H9 (cell line): ENCODE data around the gene TEX11. TPM values are rescaled to one million over a fixed set of nuclear protein-coding genes. Genes with fewer than 3 reads are reported as not detected.
"Not testable (repeated sequence)": the region's sequence is repeated elsewhere in the genome, so short reads cannot be mapped to it uniquely, and the experiment has no call there.

ENCODE experiments used
- DNase-seq: peaks from one replicate; pipeline ENCODE4 v3.0.0-alpha.2; 2017
- H2AFZ ChIP-seq: one replicate; pipeline ENCODE4 v1.6.1; 2013; ENCODE audit warnings: mild to moderate bottlenecking, low read length, control low read depth, moderate library complexity
- H2AK5ac ChIP-seq: 2 replicates; pipeline ENCODE4 v1.6.1; 2013; ENCODE audit warnings: low read length, control low read depth, mixed read lengths; ENCODE audit not compliant: insufficient read length
- H2BK120ac ChIP-seq: one replicate; pipeline ENCODE4 v1.6.1; 2013; ENCODE audit warnings: low read depth, mild to moderate bottlenecking, low read length, control low read depth, inconsistent platforms; ENCODE audit not compliant: poor library complexity, severe bottlenecking
- H2BK12ac ChIP-seq: 2 replicates; pipeline ENCODE4 v1.6.1; 2013; ENCODE audit warnings: low read length, control low read depth, mixed read lengths, low read depth; ENCODE audit not compliant: insufficient read length
- H2BK15ac ChIP-seq: 2 replicates; pipeline ENCODE4 v1.6.1; 2013; ENCODE audit warnings: low read depth, low read length, control low read depth
- H2BK20ac ChIP-seq: one replicate; pipeline ENCODE4 v1.6.1; 2013; ENCODE audit warnings: low read depth, mild to moderate bottlenecking, low read length, control low read depth, inconsistent platforms; ENCODE audit not compliant: poor library complexity, severe bottlenecking
- H2BK5ac ChIP-seq: 2 replicates; pipeline ENCODE4 v1.6.1; 2013; ENCODE audit warnings: low read length, control low read depth, mixed read lengths; ENCODE audit not compliant: insufficient read length
- H3K14ac ChIP-seq: 2 replicates; pipeline ENCODE4 v1.6.1; 2013; ENCODE audit warnings: low read length, control low read depth; ENCODE audit not compliant: insufficient read depth
- H3K18ac ChIP-seq: 2 replicates; pipeline ENCODE4 v1.6.1; 2013; ENCODE audit warnings: low read depth, mild to moderate bottlenecking, mixed read lengths, low read length, control low read depth; ENCODE audit not compliant: insufficient read length
- H3K23ac ChIP-seq: 2 replicates; pipeline ENCODE4 v1.6.1; 2013; ENCODE audit warnings: low read length, control low read depth, mixed read lengths, low read depth; ENCODE audit not compliant: insufficient read length
- H3K23me2 ChIP-seq: 2 replicates; pipeline ENCODE4 v1.6.1; 2013; ENCODE audit warnings: low read depth, mild to moderate bottlenecking, mixed read lengths, low read length, control low read depth; ENCODE audit not compliant: insufficient read length, poor library complexity, severe bottlenecking
- H3K27ac ChIP-seq: 2 replicates; pipeline ENCODE4 v1.5.1; 2013; ENCODE audit warnings: low read length, control low read depth, mixed read lengths, low read depth; ENCODE audit not compliant: insufficient read length
- H3K27me3 ChIP-seq: 2 replicates; pipeline ENCODE4 v1.6.1; 2013; ENCODE audit warnings: low read length, control low read depth, inconsistent platforms; ENCODE audit not compliant: insufficient read depth
- H3K4ac ChIP-seq: 2 replicates; pipeline ENCODE4 v1.6.1; 2013; ENCODE audit warnings: low read depth, mild to moderate bottlenecking, control low read depth, inconsistent platforms, low read length, moderate library complexity
- H3K4me1 ChIP-seq: 2 replicates; pipeline ENCODE4 v1.6.1; 2013; ENCODE audit warnings: low read length, control low read depth, inconsistent platforms; ENCODE audit not compliant: insufficient read depth
- H3K4me2 ChIP-seq: 2 replicates; pipeline ENCODE4 v1.6.1; 2013; ENCODE audit warnings: low read length, control low read depth, mixed read lengths; ENCODE audit not compliant: insufficient read length, insufficient read depth
- H3K56ac ChIP-seq: 2 replicates; pipeline ENCODE4 v1.6.1; 2013; ENCODE audit warnings: low read depth, mild to moderate bottlenecking, mixed read lengths, low read length, control low read depth; ENCODE audit not compliant: insufficient read length
- H3K79me1 ChIP-seq: 2 replicates; pipeline ENCODE4 v1.6.1; 2013; ENCODE audit warnings: low read depth, mild to moderate bottlenecking, moderate library complexity, low read length, control low read depth, inconsistent platforms; ENCODE audit not compliant: insufficient read depth, poor library complexity, severe bottlenecking
- H3K79me2 ChIP-seq: 2 replicates; pipeline ENCODE4 v1.6.1; 2013; ENCODE audit warnings: low read length, control low read depth, inconsistent platforms; ENCODE audit not compliant: insufficient read depth
- H3K9ac ChIP-seq: 2 replicates; pipeline ENCODE4 v1.6.1; 2013; ENCODE audit warnings: low read length, control low read depth, mixed read lengths; ENCODE audit not compliant: insufficient read length; ENCODE audit errors: extremely low read depth
- H3K9me3 ChIP-seq: one replicate; pipeline ENCODE4 v1.6.1; 2013; ENCODE audit warnings: low read depth, low read length, inconsistent platforms; ENCODE audit not compliant: control insufficient read depth
- H3T11ph ChIP-seq: one replicate; pipeline ENCODE4 v1.6.1; 2013; ENCODE audit warnings: mild to moderate bottlenecking, low read length, control low read depth, inconsistent platforms
- H4K20me1 ChIP-seq: one replicate; pipeline ENCODE4 v1.6.1; 2013; ENCODE audit not compliant: control insufficient read depth, insufficient read length, insufficient read depth
- H4K5ac ChIP-seq: 2 replicates; pipeline ENCODE4 v1.6.1; 2013; ENCODE audit warnings: low read depth, mild to moderate bottlenecking, mixed read lengths, low read length, control low read depth; ENCODE audit not compliant: insufficient read length
- H4K8ac ChIP-seq: replicated peaks from 2 replicates; pipeline ENCODE4 v1.6.1; 2013; ENCODE audit warnings: low read length, control low read depth, mixed read lengths, low read depth; ENCODE audit not compliant: insufficient read length
- H4K91ac ChIP-seq: 2 replicates; pipeline ENCODE4 v1.6.1; 2013; ENCODE audit warnings: low read depth, mild to moderate bottlenecking, moderate library complexity, mixed read lengths, low read length, control low read depth; ENCODE audit not compliant: insufficient read length
- H3K27ac Mint-ChIP-seq, 3 experiments: 2 replicates in 2 of 3; 3 replicates in 1 of 3; pipeline ENCODE4 v1.8.0; 2020 to 2021; ENCODE audit warnings: mixed read lengths in 3 of 3, mild to moderate bottlenecking in 1 of 3, moderate library complexity in 1 of 3
- H3K27me3 Mint-ChIP-seq: 2 replicates; pipeline ENCODE4 v1.8.0; 2021; ENCODE audit warnings: low read depth, mild to moderate bottlenecking, moderate library complexity, mixed read lengths
- H3K36me3 Mint-ChIP-seq, 3 experiments: 2 replicates in 2 of 3; 3 replicates in 1 of 3; pipeline ENCODE4 v1.8.0; 2020 to 2021; ENCODE audit warnings: low read depth in 3 of 3, mixed read lengths in 3 of 3; ENCODE audit not compliant: insufficient read depth in 1 of 3
- H3K4me1 Mint-ChIP-seq, 2 experiments: 2 replicates each; pipeline ENCODE4 v1.8.0; 2020; ENCODE audit warnings: mixed read lengths in 2 of 2
- H3K4me3 Mint-ChIP-seq, 2 experiments: 2 replicates in 1 of 2; 3 replicates in 1 of 2; pipeline ENCODE4 v1.8.0; 2020 to 2021; ENCODE audit warnings: mild to moderate bottlenecking in 2 of 2, mixed read lengths in 2 of 2, moderate library complexity in 1 of 2
- H3K9me3 Mint-ChIP-seq, 2 experiments: 2 replicates in 1 of 2; 3 replicates in 1 of 2; pipeline ENCODE4 v1.8.0; 2020; ENCODE audit warnings: mild to moderate bottlenecking in 2 of 2, mixed read lengths in 2 of 2, moderate library complexity in 1 of 2
- WGBS: extraction: QIAGEN DNeasy Blood & Tissue Kit; methylation state at CpG from one replicate; pipeline ENCODE4 v1.1.7; 2013; ENCODE audit warnings: missing lambda C conversion rate, low lambda C conversion rate, mixed read lengths; ENCODE audit not compliant: insufficient read length; ENCODE audit errors: extremely low coverage; 5-methylcytosine and 5-hydroxymethylcytosine counted together
- total RNA-seq: library from RNA; stranded (reverse); gene quantifications from 2 replicates; pipeline ENCODE4 v1.2.1, GENCODE V29; 2021
- TF ChIP-seq, protein P1 (sequence below): fragments of 200-600 bp; sonication (generic); conservative IDR thresholded peaks from 3 replicates; pipeline ENCODE4 v1.8.0; 2021; ENCODE audit warnings: antibody characterized with exemption, mild to moderate bottlenecking

The TEX11 gene
- total RNA-seq, 1 experiment from 2014 or later = 0.22 TPM

DNA sequence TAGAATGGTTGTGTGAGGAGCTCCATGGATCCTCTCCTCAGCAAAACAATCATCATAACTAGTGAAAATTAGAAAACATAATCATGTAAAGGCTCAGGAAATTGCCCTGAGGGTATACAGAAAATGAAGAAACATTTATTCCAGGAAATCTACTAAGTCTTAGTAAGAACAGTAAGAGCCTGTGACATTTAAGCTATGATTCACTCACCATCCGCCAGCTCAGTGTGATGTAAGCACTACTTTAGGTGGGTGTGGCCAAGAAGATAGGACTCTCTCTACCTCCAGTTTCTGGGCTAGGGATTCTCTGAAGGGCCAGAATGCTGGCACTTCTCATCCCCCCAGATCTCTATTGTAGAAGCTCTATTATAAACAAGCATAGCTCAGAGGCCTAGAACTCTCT, 316.4 kb downstream of the TEX11 start:
- Mint-ChIP-seq H3K4me3 (no peak overlapping the region), H3K36me3 (peaks cover 0 to 9% (median 5%) of the 10 kb centered on the region in 3 experiments; a peak in 3 of 7 replicates), H3K27ac (no peak overlapping the region), H3K27me3 (peaks cover 3% of the 10 kb centered on the region; the same call in 1 of the 2 replicates), H3K9me3 (peaks cover 59 to 67% of the 10 kb centered on the region in 2 experiments), H3K4me1 (no peaks in the 10 kb centered on the region)
- Histone ChIP-seq H3K14ac (no peak overlapping the region), H3K18ac (no peak overlapping the region), H3K23me2 (no peaks in the 10 kb centered on the region), H3K27me3 (no peaks in the 10 kb centered on the region), H2BK20ac (no peak overlapping the region), H4K91ac (no peak overlapping the region), H2BK15ac (no peak overlapping the region), H2BK120ac (no peak overlapping the region), H2BK5ac (no peak overlapping the region), H3K4me1 (no peaks in the 10 kb centered on the region), H3K23ac (no peak overlapping the region), H2AFZ (no peak overlapping the region), H4K8ac (no peak overlapping the region), H3K79me2 (no peaks in the 10 kb centered on the region), H3T11ph (no peak overlapping the region), H3K4me2 (no peak overlapping the region), H3K4ac (no peak overlapping the region), H2BK12ac (no peak overlapping the region), H3K9me3 (peaks cover 8% of the 10 kb centered on the region), H4K5ac (no peak overlapping the region), H3K79me1 (no peaks in the 10 kb centered on the region), H2AK5ac (no peak overlapping the region), H3K27ac (no peak overlapping the region), H3K9ac (no peak overlapping the region), H4K20me1 (no peaks in the 10 kb centered on the region), H3K56ac (no peak overlapping the region)
- DNase-seq = no peak
- TF ChIP-seq, protein P1, sequence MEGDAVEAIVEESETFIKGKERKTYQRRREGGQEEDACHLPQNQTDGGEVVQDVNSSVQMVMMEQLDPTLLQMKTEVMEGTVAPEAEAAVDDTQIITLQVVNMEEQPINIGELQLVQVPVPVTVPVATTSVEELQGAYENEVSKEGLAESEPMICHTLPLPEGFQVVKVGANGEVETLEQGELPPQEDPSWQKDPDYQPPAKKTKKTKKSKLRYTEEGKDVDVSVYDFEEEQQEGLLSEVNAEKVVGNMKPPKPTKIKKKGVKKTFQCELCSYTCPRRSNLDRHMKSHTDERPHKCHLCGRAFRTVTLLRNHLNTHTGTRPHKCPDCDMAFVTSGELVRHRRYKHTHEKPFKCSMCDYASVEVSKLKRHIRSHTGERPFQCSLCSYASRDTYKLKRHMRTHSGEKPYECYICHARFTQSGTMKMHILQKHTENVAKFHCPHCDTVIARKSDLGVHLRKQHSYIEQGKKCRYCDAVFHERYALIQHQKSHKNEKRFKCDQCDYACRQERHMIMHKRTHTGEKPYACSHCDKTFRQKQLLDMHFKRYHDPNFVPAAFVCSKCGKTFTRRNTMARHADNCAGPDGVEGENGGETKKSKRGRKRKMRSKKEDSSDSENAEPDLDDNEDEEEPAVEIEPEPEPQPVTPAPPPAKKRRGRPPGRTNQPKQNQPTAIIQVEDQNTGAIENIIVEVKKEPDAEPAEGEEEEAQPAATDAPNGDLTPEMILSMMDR = no peak
- no CpG with 5 or more reads among the region's 1 CpG for WGBS

DNA sequence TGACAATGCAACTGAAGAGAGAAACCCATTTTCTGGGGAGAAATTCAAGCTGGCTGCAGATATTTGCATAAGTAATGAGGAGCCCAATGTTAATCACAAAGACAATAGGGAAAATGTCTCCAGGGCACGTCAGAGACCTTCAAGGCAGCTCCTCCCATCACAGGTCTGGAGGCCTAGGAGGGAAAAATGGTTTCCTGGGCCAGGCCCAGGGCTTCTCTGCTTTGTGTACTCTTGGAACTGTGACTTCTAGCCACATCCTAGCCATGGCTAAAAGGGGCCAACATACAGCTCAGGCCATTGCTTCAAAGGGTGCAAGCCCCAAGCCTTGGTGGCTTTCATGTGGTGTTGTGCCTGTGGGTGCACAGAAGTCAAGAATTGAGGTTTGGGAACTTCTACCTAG, 321.4 kb downstream of the TEX11 start:
- not testable (repeated sequence) for H3K79me1 ChIP-seq, H2BK20ac ChIP-seq, H3K4ac ChIP-seq, H2BK15ac ChIP-seq, H4K91ac ChIP-seq, H3K9ac ChIP-seq, H2BK5ac ChIP-seq, H3K27ac ChIP-seq, H2AFZ ChIP-seq, H3K4me1 Mint-ChIP-seq, H2BK12ac ChIP-seq, H2AK5ac ChIP-seq, H3K4me2 ChIP-seq, H3K4me1 ChIP-seq, H4K5ac ChIP-seq, H2BK120ac ChIP-seq, H3K27me3 Mint-ChIP-seq, H3K9me3 ChIP-seq, H3K27ac Mint-ChIP-seq, H3K23me2 ChIP-seq, H3K14ac ChIP-seq, H3T11ph ChIP-seq, H4K20me1 ChIP-seq, H3K56ac ChIP-seq, H4K8ac ChIP-seq, H3K23ac ChIP-seq, H3K79me2 ChIP-seq, H3K18ac ChIP-seq, H3K27me3 ChIP-seq, H3K4me3 Mint-ChIP-seq, DNase-seq
- Mint-ChIP-seq H3K9me3 (peaks cover 59 to 63% of the 10 kb centered on the region in 2 experiments), H3K36me3 (peaks cover 8 to 19% (median 9%) of the 10 kb centered on the region in 3 experiments; a peak in 6 of 7 replicates)
- WGBS = no CpG with 5 or more reads among the region's 1 CpG
